IMR-90 (cell line): Measurements from ENCODE around the gene PARL. TPM values are rescaled to one million over a fixed set of nuclear protein-coding genes. Genes with fewer than 3 reads are reported as not detected.
A peak's percentile ranks its signal among the peaks of the same experiment; 100 is the strongest.

ENCODE experiments used
- ATAC-seq: fragments of 200-7000 bp; cut with Tn5 transposase; 2 replicates; pipeline ENCODE4 v1.9.1; 2020; ENCODE audit warnings: low read depth, mild to moderate bottlenecking, moderate library complexity
- BruUV-seq: library from RNA; stranded (reverse); fragments of 400-500 nt; replicated peaks from 2 replicates; lab custom pipeline; 2021; lab: Mats Ljungman, UMichigan
- CTCF ChIA-PET: fragments of 300-600 bp; formaldehyde crosslinking; extraction: SDS; loops from one replicate; lab custom pipeline; 2021; ENCODE audit warnings: antibody characterized with exemption; lab: Yijun Ruan, JAX
- POLR2A ChIA-PET: fragments of 300-600 bp; sonication (Branson Sonifier 250); formaldehyde crosslinking; loops from one replicate; lab custom pipeline; 2022; ENCODE audit warnings: antibody characterized with exemption; ENCODE audit not compliant: unreplicated experiment; lab: Charles Lee
- DNase-seq: peaks from one replicate; pipeline ENCODE4 v3.0.0; 2013
- H2AFZ ChIP-seq: replicated peaks from 2 replicates; pipeline ENCODE3; 2013; ENCODE audit warnings: low read length, mild to moderate bottlenecking; ENCODE audit not compliant: poor library complexity
- H2AK5ac ChIP-seq: 2 replicates; pipeline ENCODE4 v1.6.1; 2013; ENCODE audit warnings: low read depth, low read length, inconsistent platforms
- H2AK9ac ChIP-seq: replicated peaks from 2 replicates; pipeline ENCODE3; 2013; ENCODE audit warnings: mild to moderate bottlenecking, low read depth, low read length, moderate library complexity; ENCODE audit not compliant: poor library complexity
- H2BK120ac ChIP-seq: 2 replicates; pipeline ENCODE4 v1.6.1; 2013; ENCODE audit warnings: low read depth, low read length, inconsistent platforms
- H2BK15ac ChIP-seq: 3 replicates; pipeline ENCODE4 v1.6.1; 2013; ENCODE audit warnings: low read depth, low read length, inconsistent platforms
- H2BK20ac ChIP-seq: 2 replicates; pipeline ENCODE4 v1.6.1; 2013; ENCODE audit warnings: low read depth, mild to moderate bottlenecking, inconsistent platforms, low read length, moderate library complexity
- H2BK5ac ChIP-seq: 2 replicates; pipeline ENCODE4 v1.6.1; 2013; ENCODE audit warnings: mild to moderate bottlenecking, low read depth, low read length, inconsistent platforms; ENCODE audit not compliant: poor library complexity, severe bottlenecking
- H3K14ac ChIP-seq: replicated peaks from 2 replicates; pipeline ENCODE4 v1.6.1; 2013; ENCODE audit warnings: low read depth, low read length, inconsistent platforms
- H3K18ac ChIP-seq: 2 replicates; pipeline ENCODE4 v1.6.1; 2013; ENCODE audit warnings: low read depth, low read length, control low read depth
- H3K23ac ChIP-seq: 2 replicates; pipeline ENCODE4 v1.6.1; 2013; ENCODE audit warnings: low read depth, low read length, inconsistent platforms
- H3K27ac ChIP-seq: 2 replicates; pipeline ENCODE4 v1.5.1; 2013; ENCODE audit warnings: mild to moderate bottlenecking, control low read depth, low read length; ENCODE audit not compliant: insufficient read depth
- H3K27me3 ChIP-seq: 2 replicates; pipeline ENCODE4 v1.6.1; 2013; ENCODE audit warnings: low read length; ENCODE audit not compliant: control insufficient read depth, insufficient read depth
- H3K36me3 ChIP-seq: 2 replicates; pipeline ENCODE4 v1.6.1; 2013; ENCODE audit warnings: low read length, mixed read lengths; ENCODE audit not compliant: control insufficient read depth, insufficient read depth
- H3K4ac ChIP-seq: 2 replicates; pipeline ENCODE4 v1.6.1; 2013; ENCODE audit warnings: low read depth, low read length, inconsistent platforms
- H3K4me1 ChIP-seq: 2 replicates; pipeline ENCODE4 v1.6.1; 2013; ENCODE audit warnings: low read length, mixed read lengths; ENCODE audit not compliant: control insufficient read depth, insufficient read depth
- H3K4me2 ChIP-seq: 2 replicates; pipeline ENCODE4 v1.6.1; 2013; ENCODE audit warnings: low read depth, mild to moderate bottlenecking, control low read depth, low read length, moderate library complexity
- H3K4me3 ChIP-seq: 2 replicates; pipeline ENCODE4 v1.5.1; 2013; ENCODE audit warnings: low read depth, mild to moderate bottlenecking, control low read depth, low read length, moderate library complexity; ENCODE audit not compliant: insufficient read depth
- H3K56ac ChIP-seq: 2 replicates; pipeline ENCODE4 v1.6.1; 2013; ENCODE audit warnings: low read length, inconsistent platforms; ENCODE audit not compliant: insufficient read depth; ENCODE audit errors: extremely low read depth
- H3K79me1 ChIP-seq, 2 experiments: 2 replicates each; pipeline ENCODE4 v1.6.1; 2013; ENCODE audit warnings: low read length in 2 of 2, inconsistent platforms in 1 of 2, low read depth in 1 of 2
- H3K9ac ChIP-seq: 2 replicates; pipeline ENCODE4 v1.6.1; 2013; ENCODE audit warnings: low read depth, low read length, control low read depth
- H3K9me1 ChIP-seq: 2 replicates; pipeline ENCODE4 v1.6.1; 2013; ENCODE audit warnings: low read length, inconsistent platforms; ENCODE audit not compliant: insufficient read depth
- H3K9me3 ChIP-seq: 2 replicates; pipeline ENCODE4 v1.6.1; 2013; ENCODE audit warnings: low read length; ENCODE audit not compliant: control insufficient read depth, insufficient read depth
- H4K20me1 ChIP-seq: 2 replicates; pipeline ENCODE4 v1.6.1; 2013; ENCODE audit warnings: low read length, inconsistent platforms; ENCODE audit not compliant: insufficient read depth
- H4K5ac ChIP-seq: 2 replicates; pipeline ENCODE4 v1.6.1; 2013; ENCODE audit warnings: mild to moderate bottlenecking, low read depth, low read length, control low read depth
- H4K8ac ChIP-seq, 2 experiments: 2 replicates each; pipeline ENCODE4 v1.6.1; 2013; ENCODE audit warnings: low read depth in 2 of 2, low read length in 2 of 2, control low read depth in 1 of 2, inconsistent platforms in 1 of 2
- H4K91ac ChIP-seq: 2 replicates; pipeline ENCODE4 v1.6.1; 2013; ENCODE audit warnings: low read depth, low read length, inconsistent platforms; ENCODE audit not compliant: insufficient read depth
- BHLHE40 ChIP-seq: fragments of 150-350 bp; IDR thresholded peaks from 2 replicates; pipeline ENCODE4 v1.6.1; 2016; ENCODE audit warnings: mild to moderate bottlenecking, low read depth, low read length
- CEBPB ChIP-seq: IDR thresholded peaks from 2 replicates; pipeline ENCODE4 v1.6.1; 2012; ENCODE audit warnings: low read depth, low read length, improper control_type of control experiment
- FOS ChIP-seq: fragments of 150-350 bp; IDR thresholded peaks from 2 replicates; pipeline ENCODE4 v1.6.1; 2016; ENCODE audit warnings: low read depth, low read length
- WGBS, 2 experiments: methylation state at CpG; one replicate each; pipeline versions ENCODE4 v1.1.5 to v1.1.7; 2013; ENCODE audit warnings: missing lambda C conversion rate in 2 of 2; ENCODE audit not compliant: insufficient read length in 1 of 2; ENCODE audit errors: extremely low coverage in 2 of 2; 5-methylcytosine and 5-hydroxymethylcytosine counted together
- dilution Hi-C: fragments of 300-500 bp; cut with HindIII; formaldehyde crosslinking; loops from one replicate; pipeline ENCODE4 v1.14.3; 2018; ENCODE audit warnings: low sequenced_read_pairs; ENCODE audit not compliant: unreplicated experiment
- in situ Hi-C: fragments of 300-500 bp; cut with MboI; formaldehyde crosslinking; loops from 3 replicates; pipeline ENCODE4 v1.14.3; 2019; ENCODE audit warnings: low sequenced_read_pairs, inconsistent platforms, mixed read lengths
- intact Hi-C: fragments of 100-400 bp; cut with micrococcal nuclease; formaldehyde crosslinking; loops from 2 replicates; pipeline ENCODE4 v1.10.0; 2022
- polyA plus RNA-seq, 3 experiments: library from polyadenylated mRNA; depleted of rRNA; stranded (reverse); fragments of >200 nt; gene quantifications; 2 replicates each; pipeline ENCODE4 v1.2.3, GENCODE V29; 2012; ENCODE audit warnings: low replicate concordance in 1 of 3
- total RNA-seq: library from RNA; depleted of rRNA; stranded (reverse); fragments of >200 nt; gene quantifications from 2 replicates; pipeline ENCODE4 v1.2.3, GENCODE V29; 2012

PARL gene
- total and polyA plus RNA-seq, 2 of the 4 experiments (the other 2 are of a cell fraction): 35.5 to 42.6 TPM

DNA sequence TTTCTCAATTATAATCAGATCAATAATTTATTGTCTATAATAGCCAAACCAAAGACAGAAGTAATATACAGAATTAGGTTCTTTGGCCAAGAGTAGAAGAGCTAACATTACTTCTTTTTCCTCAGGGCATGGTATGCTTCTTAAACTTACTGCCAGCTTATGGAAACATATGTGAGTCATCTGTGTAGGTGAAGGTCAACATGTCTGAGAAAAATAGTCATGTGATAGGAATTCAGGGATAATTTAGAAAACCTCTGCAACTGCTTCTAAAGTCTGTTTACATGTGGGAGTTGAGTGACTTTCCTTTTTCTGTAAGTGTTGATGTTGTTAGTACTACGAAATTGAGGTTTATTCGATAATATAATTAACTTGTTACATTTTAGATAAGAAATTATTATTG, 40.1 kb downstream of the PARL start:
- dilution Hi-C loops: no loop called here
- Histone ChIP-seq H3K4me1 (peaks cover 8% of the 10 kb centered on the region), H4K20me1 (0 out of 2 replicates have a peak, but pooled peaks cover 3% of the 10 kb centered on the region), H3K4me2 (no peak overlapping the region), H3K4ac (no peak overlapping the region), H4K91ac (no peak overlapping the region), H3K9me3 (no peaks in the 10 kb centered on the region), H3K23ac (no peak overlapping the region), H4K5ac (no peak overlapping the region), H3K27ac (no peak overlapping the region), H3K56ac (no peak overlapping the region), H3K27me3 (no peaks in the 10 kb centered on the region), H3K36me3 (peaks cover 24% of the 10 kb centered on the region), H2AK9ac (no peak overlapping the region), H2AFZ (no peak overlapping the region), H3K14ac (no peak overlapping the region), H3K9ac (no peak overlapping the region), H2BK120ac (no peak overlapping the region), H3K4me3 (no peak overlapping the region), H2AK5ac (no peak overlapping the region), H3K9me1 (peaks cover 9% of the 10 kb centered on the region; the same call in 1 of the 2 replicates), H2BK15ac (no peak overlapping the region), H2BK20ac (no peak overlapping the region), H4K8ac (no peak overlapping the region), H2BK5ac (peak overlapping the region; percentile 62), H3K79me1 (peaks cover 11% of the 10 kb centered on the region in 2 experiments; a peak in 3 of 4 replicates), H3K18ac (no peak overlapping the region)
- TF ChIP-seq BHLHE40: 0 out of 2 replicates have a peak, but pooled peaks have one; percentile 19
- peak; percentile 92 for TF ChIP-seq FOS
- no peak for TF ChIP-seq CEBPB
- WGBS, 2 experiments: no CpG with 5 or more reads among the region's 2 CpGs
- in situ Hi-C loops: no loop called here
- intact Hi-C loops: no loop called here
- DNase-seq (peak; percentile 92), ATAC-seq (peak; percentile 76)
- POLR2A ChIA-PET: no interaction called here
- BruUV-seq: no TSS peak
- CTCF ChIA-PET: interaction anchor here (1.9 kb wide), 1 partner anchor 19 kb away, joined by 4 read pairs; the partner anchor contains the start of gene MAP6D1
